Ecto neural progenitor cell (in vitro differentiated cells): Measurements from ENCODE around the gene RIN1.

ENCODE experiments used
- DNase-seq: peaks from one replicate; pipeline ENCODE4 v3.0.0-alpha.2; 2018; ENCODE audit warnings: low spot score

Gene RIN1

DNA sequence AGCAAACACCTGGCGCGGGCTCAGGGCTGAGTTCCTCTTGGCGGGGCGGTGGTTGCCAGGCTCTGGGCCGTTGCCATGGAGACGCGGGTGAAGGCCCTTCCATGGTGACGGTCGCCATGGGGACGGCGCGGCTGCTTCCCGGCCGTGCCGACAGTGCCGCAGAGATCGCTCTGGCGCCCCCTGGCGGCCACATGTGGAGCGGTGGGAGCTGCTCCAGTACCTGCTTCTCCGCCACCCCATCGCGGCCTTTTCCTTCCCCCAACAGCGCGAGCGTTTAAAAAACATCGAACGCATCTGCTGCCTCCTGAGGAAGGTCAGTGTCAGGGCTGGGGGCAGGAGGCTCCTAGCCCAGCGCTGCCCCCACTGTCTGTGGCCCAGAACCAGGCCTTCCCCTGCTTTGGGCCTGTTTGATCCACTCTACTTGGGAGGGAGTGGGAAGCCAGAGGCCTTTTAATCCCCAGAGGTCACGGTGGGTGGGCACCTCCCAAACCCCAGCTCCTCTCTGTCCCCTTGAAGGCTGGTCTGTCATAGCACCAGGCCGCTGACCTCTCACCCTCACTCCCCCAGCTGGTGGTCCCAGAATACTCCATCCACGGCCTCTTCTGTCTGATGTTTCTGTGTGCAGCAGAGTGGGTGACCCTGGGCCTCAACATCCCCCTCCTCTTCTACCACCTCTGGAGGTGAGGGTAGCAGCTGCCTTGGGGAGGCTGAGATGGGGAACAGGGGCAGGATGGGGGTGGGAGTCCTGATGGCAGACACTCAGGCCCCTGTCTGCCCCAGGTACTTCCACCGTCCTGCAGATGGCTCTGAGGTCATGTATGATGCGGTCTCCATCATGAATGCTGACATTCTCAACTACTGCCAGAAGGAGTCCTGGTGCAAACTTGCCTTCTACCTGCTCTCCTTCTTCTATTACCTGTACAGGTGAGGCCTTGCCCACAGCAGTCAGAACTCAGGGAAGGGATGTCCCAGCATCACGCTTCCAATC lies 53.5 kb downstream of the RIN1 start:
- DNase-seq, result peak; percentile 99
